Mesenteric fat pad (tissue), 1 donor: ENCODE measurements around the gene TSPAN12. TPM values are rescaled to one million over a fixed set of nuclear protein-coding genes. Genes with fewer than 3 reads are reported as not detected.
"Not testable (repeated sequence)": the region's sequence is repeated elsewhere in the genome, so short reads cannot be mapped to it uniquely, and the experiment has no call there.

Source experiments
- DNase-seq: peaks from one replicate; pipeline ENCODE4 v3.0.0-alpha.2; 2020; ENCODE audit warnings: low spot score
- total RNA-seq: library from RNA; stranded (reverse); fragmentation: NEBNext Ultra II Directional; extraction: Animal tissue kit (Norgen Biotek cat#: 25700); gene quantifications from one replicate; pipeline ENCODE4 v1.2.1, GENCODE V29; 2021
- donor health status: DM: yes; HTN: yes; CAD: no.

TSPAN12 gene
- total RNA-seq, 1 donor from 2014 or later, result 7.2 TPM

GRCh38 chr7:120806669-120807068, 51.3 kb downstream of the TSPAN12 start:
- DNase-seq, result no peak

- no peak for DNase-seq
These were observed 52.1 kb downstream of the TSPAN12 start for GRCh38 chr7:120805636-120806388.

- DNase-seq, result no peak
These were observed 55.2 kb downstream of the TSPAN12 start for GRCh38 chr7:120802751-120803150.

- no peak for DNase-seq
These were observed 58.0 kb downstream of the TSPAN12 start for GRCh38 chr7:120799813-120800475.

GRCh38 chr7:120799147-120799546, 58.8 kb downstream of the TSPAN12 start:
- DNase-seq, result no peak

GRCh38 chr7:120797026-120797645, 60.8 kb downstream of the TSPAN12 start:
- no peak for DNase-seq

GRCh38 chr7:120794106-120794729, 63.7 kb downstream of the TSPAN12 start:
- DNase-seq, result no peak

GRCh38 chr7:120793213-120793936, 64.6 kb downstream of the TSPAN12 start:
- no peak for DNase-seq

- DNase-seq, result no peak
These were observed 65.1 kb downstream of the TSPAN12 start for GRCh38 chr7:120792861-120793130.

GRCh38 chr7:120792091-120792860, 65.7 kb downstream of the TSPAN12 start:
- no peak for DNase-seq

- DNase-seq, result no peak
These were observed 72.8 kb downstream of the TSPAN12 start for GRCh38 chr7:120785095-120785494.

GRCh38 chr7:120783721-120784120, 74.2 kb downstream of the TSPAN12 start:
- no peak for DNase-seq

- no peak for DNase-seq
These were observed 74.7 kb downstream of the TSPAN12 start for GRCh38 chr7:120783273-120783672.

GRCh38 chr7:120781924-120782323, 76.0 kb downstream of the TSPAN12 start:
- not testable (repeated sequence) for DNase-seq

GRCh38 chr7:120780938-120781337, 77.0 kb downstream of the TSPAN12 start:
- no peak for DNase-seq

- not testable (repeated sequence) for DNase-seq
These were observed 77.5 kb downstream of the TSPAN12 start for GRCh38 chr7:120780451-120780850.

- not testable (repeated sequence) for DNase-seq
These were observed 78.9 kb downstream of the TSPAN12 start for GRCh38 chr7:120779078-120779477.

- DNase-seq, result no peak
These were observed 82.2 kb downstream of the TSPAN12 start for GRCh38 chr7:120775755-120776154.

- DNase-seq, result no peak
These were observed 83.5 kb downstream of the TSPAN12 start for GRCh38 chr7:120774481-120774880.

GRCh38 chr7:120770206-120770605, 87.7 kb downstream of the TSPAN12 start:
- DNase-seq, result no peak

- no peak for DNase-seq
These were observed 97.1 kb downstream of the TSPAN12 start for GRCh38 chr7:120760851-120761250.
